GM23338 (cell line): Measurements from ENCODE around the gene TNFRSF12A. TPM values are rescaled to one million over a fixed set of nuclear protein-coding genes. Genes with fewer than 3 reads are reported as not detected.

Experiments
- ATAC-seq: fragments of 200-7000 bp; cut with Tn5 transposase; 3 replicates; pipeline ENCODE4 v1.9.1; 2020
- DNase-seq: peaks from one replicate; pipeline ENCODE4 v3.0.0-alpha.2; 2015; ENCODE audit warnings: low spot score
- H2AFZ ChIP-seq: fragments of 200-600 bp; sonication (generic); 2 replicates; pipeline ENCODE4 v1.8.0; 2016; ENCODE audit warnings: antibody characterized with exemption, mild to moderate bottlenecking, moderate library complexity
- H3F3A ChIP-seq: fragments of 200-600 bp; sonication (generic); replicated peaks from 2 replicates; pipeline ENCODE4 v1.8.0; 2017; ENCODE audit warnings: antibody characterized with exemption, mixed run types, low read depth
- H3K27ac ChIP-seq: fragments of 200-600 bp; sonication (generic); 2 replicates; pipeline ENCODE4 v1.6.1; 2016; ENCODE audit warnings: low read depth
- H3K27me3 ChIP-seq: fragments of 200-600 bp; sonication (generic); 2 replicates; pipeline ENCODE4 v1.8.0; 2016; ENCODE audit warnings: mild to moderate bottlenecking, mixed run types, moderate library complexity; ENCODE audit not compliant: insufficient read depth
- H3K36me3 ChIP-seq: fragments of 200-600 bp; sonication (generic); 2 replicates; pipeline ENCODE4 v1.8.0; 2016; ENCODE audit warnings: mild to moderate bottlenecking; ENCODE audit not compliant: insufficient read depth
- H3K4me1 ChIP-seq: fragments of 200-600 bp; sonication (generic); 2 replicates; pipeline ENCODE4 v1.8.0; 2016; ENCODE audit warnings: mild to moderate bottlenecking, moderate library complexity; ENCODE audit not compliant: insufficient read depth
- H3K4me2 ChIP-seq: fragments of 200-600 bp; sonication (generic); 2 replicates; pipeline ENCODE4 v1.7.1; 2017; ENCODE audit warnings: mixed run types
- H3K4me3 ChIP-seq: fragments of 200-600 bp; sonication (generic); 2 replicates; pipeline ENCODE4 v1.6.1; 2016; ENCODE audit warnings: mixed run types
- H3K79me2 ChIP-seq: fragments of 200-600 bp; sonication (generic); replicated peaks from 2 replicates; pipeline ENCODE4 v1.8.0; 2017; ENCODE audit warnings: mild to moderate bottlenecking; ENCODE audit not compliant: insufficient read depth
- H3K9me2 ChIP-seq: fragments of 200-600 bp; sonication (generic); 2 replicates; pipeline ENCODE4 v1.8.0; 2017; ENCODE audit not compliant: insufficient read depth
- H4K20me1 ChIP-seq: fragments of 200-600 bp; sonication (generic); replicated peaks from 2 replicates; pipeline ENCODE4 v1.8.0; 2017; ENCODE audit warnings: mild to moderate bottlenecking; ENCODE audit not compliant: insufficient read depth
- H3K27ac Mint-ChIP-seq: 2 replicates; pipeline ENCODE4 v1.8.0; 2020; ENCODE audit warnings: inconsistent platforms, mild to moderate bottlenecking, moderate library complexity, mixed read lengths
- H3K27me3 Mint-ChIP-seq: 3 replicates; pipeline ENCODE4 v1.8.0; 2022; ENCODE audit warnings: low read depth, mild to moderate bottlenecking, moderate library complexity, mixed read lengths, inconsistent platforms; ENCODE audit not compliant: insufficient read depth, poor library complexity
- H3K36me3 Mint-ChIP-seq: 3 replicates; pipeline ENCODE4 v1.8.0; 2021; ENCODE audit warnings: low read depth, mild to moderate bottlenecking, inconsistent platforms, moderate library complexity, mixed read lengths
- H3K4me1 Mint-ChIP-seq: 3 replicates; pipeline ENCODE4 v1.8.0; 2020; ENCODE audit warnings: mild to moderate bottlenecking, inconsistent platforms, mixed read lengths
- H3K4me3 Mint-ChIP-seq: 3 replicates; pipeline ENCODE4 v1.8.0; 2021; ENCODE audit warnings: moderate library complexity, mild to moderate bottlenecking, inconsistent platforms, mixed read lengths
- H3K9me3 Mint-ChIP-seq: 3 replicates; pipeline ENCODE4 v1.8.0; 2020; ENCODE audit warnings: moderate library complexity, mild to moderate bottlenecking, inconsistent platforms, mixed read lengths
- CREB1 ChIP-seq: fragments of 250-450 bp; sonication (Bioruptor Pico); IDR thresholded peaks from 2 replicates; pipeline ENCODE4 v1.5.0; 2020; ENCODE audit warnings: low read depth, mild to moderate bottlenecking, moderate library complexity
- EZH2 ChIP-seq: fragments of 200-600 bp; sonication (generic); IDR thresholded peaks from one replicate; pipeline ENCODE4 v1.8.0; 2017; ENCODE audit warnings: antibody characterized with exemption, mild to moderate bottlenecking, low read depth; ENCODE audit not compliant: unreplicated experiment
- EZH2phosphoT487 ChIP-seq: fragments of 200-600 bp; sonication (generic); IDR thresholded peaks from one replicate; pipeline ENCODE4 v1.8.1; 2018; ENCODE audit warnings: antibody characterized with exemption; ENCODE audit not compliant: unreplicated experiment
- JUNB ChIP-seq: IDR thresholded peaks from one replicate; pipeline ENCODE4 v1.6.1; 2016; ENCODE audit warnings: antibody characterized with exemption; ENCODE audit not compliant: unreplicated experiment
- NANOG ChIP-seq: IDR thresholded peaks from 2 replicates; pipeline ENCODE4 v1.6.1; 2016; ENCODE audit warnings: antibody characterized with exemption, borderline replicate concordance
- POLR2AphosphoS5 ChIP-seq: IDR thresholded peaks from 2 replicates; pipeline ENCODE4 v1.6.1; 2016; ENCODE audit warnings: antibody characterized with exemption, low read depth
- STAT1 ChIP-seq: IDR thresholded peaks from one replicate; pipeline ENCODE4 v1.6.1; 2016; ENCODE audit warnings: antibody characterized with exemption; ENCODE audit not compliant: unreplicated experiment
- ZNF114 ChIP-seq: fragments of 250-450 bp; sonication (Bioruptor Pico); IDR thresholded peaks from 2 replicates; pipeline ENCODE4 v1.5.0; 2020; ENCODE audit warnings: mild to moderate bottlenecking, moderate library complexity
- ZNF331 ChIP-seq: fragments of 250-450 bp; sonication (Bioruptor Pico); IDR thresholded peaks from 2 replicates; pipeline ENCODE4 v1.5.0; 2020; ENCODE audit warnings: low read depth, mild to moderate bottlenecking, moderate library complexity
- polyA plus RNA-seq: library from polyadenylated mRNA; unstranded; fragments of >200 nt; fragmentation: Nextera tagmentation; extraction: Ambion mirVana; gene quantifications from 2 replicates; pipeline ENCODE4 v1.2.1, GENCODE V29; 2016
- total RNA-seq: library from RNA; depleted of rRNA; stranded (reverse); fragments of >200 nt; shearing (Covaris generic); gene quantifications from 2 replicates; pipeline ENCODE4 v1.2.3, GENCODE V29; 2014
- TF ChIP-seq, protein P1 (sequence below), 2 experiments: fragments of 200-600 bp in 1 of 2; sonication (generic) in 1 of 2; conservative IDR thresholded peaks; 2 replicates each; pipeline versions ENCODE4 v1.5.1 to v1.6.1; 2016 to 2017; ENCODE audit warnings: antibody characterized with exemption in 2 of 2, low read depth in 2 of 2, mild to moderate bottlenecking in 2 of 2, moderate library complexity in 1 of 2
- TF ChIP-seq, protein P2 (sequence below): IDR thresholded peaks from 2 replicates; pipeline ENCODE4 v1.6.1; 2016; ENCODE audit warnings: antibody characterized with exemption
- TF ChIP-seq, protein P3 (sequence below): fragments of 250-450 bp; sonication (Bioruptor Pico); IDR thresholded peaks from 2 replicates; pipeline ENCODE4 v1.5.0; 2020; ENCODE audit warnings: mild to moderate bottlenecking, moderate library complexity
- TF ChIP-seq, protein P4 (sequence below): IDR thresholded peaks from one replicate; pipeline ENCODE4 v1.6.1; 2018; ENCODE audit warnings: antibody characterized with exemption; ENCODE audit not compliant: unreplicated experiment

The TNFRSF12A gene
- total and polyA plus RNA-seq, 2 experiments from 2014 or later = 78.0 to 152 TPM

DNA sequence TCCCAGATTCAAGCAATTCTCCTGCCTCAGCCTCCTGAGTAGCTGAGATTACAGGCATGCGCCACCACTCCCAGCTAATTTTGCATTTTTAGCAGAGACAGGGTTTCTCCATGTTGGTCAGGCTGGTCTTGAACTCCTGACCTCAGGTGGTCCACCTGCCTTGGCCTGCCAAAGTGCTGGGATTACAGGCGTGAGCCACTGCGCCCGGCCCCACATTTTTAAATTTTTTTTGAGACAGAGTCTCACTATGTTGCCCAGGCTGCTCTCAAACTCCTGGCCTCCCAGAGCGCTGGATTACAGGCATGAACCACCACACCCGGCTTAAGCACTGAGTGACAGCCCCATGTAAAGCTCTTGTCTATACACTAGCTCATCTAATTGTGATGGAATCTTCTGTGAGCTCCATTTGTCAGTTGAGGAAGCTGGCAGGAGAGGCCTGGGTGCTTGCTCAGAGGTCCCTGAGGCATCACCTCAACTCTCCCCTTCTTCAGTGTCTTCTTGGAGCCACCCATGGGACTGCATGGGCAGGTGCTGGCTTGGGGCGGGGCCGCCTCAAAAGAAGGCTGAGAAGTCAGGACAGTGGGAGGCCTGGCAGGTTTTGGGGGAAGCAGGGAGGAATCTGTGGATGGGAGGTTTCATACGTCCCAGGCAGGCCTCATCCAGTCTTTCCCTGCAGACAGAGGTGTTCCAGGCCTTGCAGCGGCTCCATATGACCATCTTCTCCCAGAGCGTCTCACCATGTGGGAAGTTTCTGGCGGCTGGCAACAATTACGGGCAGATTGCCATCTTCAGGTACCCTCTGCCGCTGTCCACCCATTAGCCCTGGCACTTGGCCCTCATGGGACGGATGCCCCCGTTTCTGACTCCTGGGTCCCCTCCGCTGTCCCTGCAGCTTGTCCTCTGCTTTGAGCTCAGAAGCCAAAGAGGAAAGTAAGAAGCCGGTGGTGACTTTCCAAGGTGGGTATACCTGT lies 5.1 kb downstream of the TNFRSF12A start:
- H3K4me3 ChIP-seq = peak overlapping the region; percentile 85; the same call in 1 of the 2 replicates
- Mint-ChIP-seq H3K27ac (no peak overlapping the region), H3K36me3 (peaks cover 55% of the 10 kb centered on the region), H3K27me3 (peaks cover 39% of the 10 kb centered on the region), H3K9me3 (no peaks in the 10 kb centered on the region; the same call in 1 of the 3 replicates), H3K4me3 (peak overlapping the region; percentile 96; the same call in 1 of the 3 replicates), H3K4me1 (peaks cover 34% of the 10 kb centered on the region)
- H3K36me3 ChIP-seq = no peaks in the 10 kb centered on the region
- peaks cover 17% of the 10 kb centered on the region; the same call in 1 of the 2 replicates for H3K79me2 ChIP-seq
- peaks cover 13% of the 10 kb centered on the region for H3K27me3 ChIP-seq
- peaks cover 62% of the 10 kb centered on the region for H3F3A ChIP-seq
- H3K27ac ChIP-seq = no peak overlapping the region
- no peak overlapping the region for H2AFZ ChIP-seq
- DNase-seq (no peak), ATAC-seq (no peak)
- TF ChIP-seq STAT1 (no peak), EZH2phosphoT487 (no peak), POLR2AphosphoS5 (no peak), JUNB (no peak), ZNF331 (CRISPR knock-in tag) (no peak), NANOG (no peak), ZNF114 (CRISPR knock-in tag) (no peak), EZH2 (no peak), CREB1 (CRISPR knock-in tag) (no peak)
- TF ChIP-seq, protein P1, sequence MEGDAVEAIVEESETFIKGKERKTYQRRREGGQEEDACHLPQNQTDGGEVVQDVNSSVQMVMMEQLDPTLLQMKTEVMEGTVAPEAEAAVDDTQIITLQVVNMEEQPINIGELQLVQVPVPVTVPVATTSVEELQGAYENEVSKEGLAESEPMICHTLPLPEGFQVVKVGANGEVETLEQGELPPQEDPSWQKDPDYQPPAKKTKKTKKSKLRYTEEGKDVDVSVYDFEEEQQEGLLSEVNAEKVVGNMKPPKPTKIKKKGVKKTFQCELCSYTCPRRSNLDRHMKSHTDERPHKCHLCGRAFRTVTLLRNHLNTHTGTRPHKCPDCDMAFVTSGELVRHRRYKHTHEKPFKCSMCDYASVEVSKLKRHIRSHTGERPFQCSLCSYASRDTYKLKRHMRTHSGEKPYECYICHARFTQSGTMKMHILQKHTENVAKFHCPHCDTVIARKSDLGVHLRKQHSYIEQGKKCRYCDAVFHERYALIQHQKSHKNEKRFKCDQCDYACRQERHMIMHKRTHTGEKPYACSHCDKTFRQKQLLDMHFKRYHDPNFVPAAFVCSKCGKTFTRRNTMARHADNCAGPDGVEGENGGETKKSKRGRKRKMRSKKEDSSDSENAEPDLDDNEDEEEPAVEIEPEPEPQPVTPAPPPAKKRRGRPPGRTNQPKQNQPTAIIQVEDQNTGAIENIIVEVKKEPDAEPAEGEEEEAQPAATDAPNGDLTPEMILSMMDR (conservative IDR thresholded peaks at IDR 0.05; ENCODE audit: low read depth in 2 of 2) = no peak
- TF ChIP-seq, protein P2, sequence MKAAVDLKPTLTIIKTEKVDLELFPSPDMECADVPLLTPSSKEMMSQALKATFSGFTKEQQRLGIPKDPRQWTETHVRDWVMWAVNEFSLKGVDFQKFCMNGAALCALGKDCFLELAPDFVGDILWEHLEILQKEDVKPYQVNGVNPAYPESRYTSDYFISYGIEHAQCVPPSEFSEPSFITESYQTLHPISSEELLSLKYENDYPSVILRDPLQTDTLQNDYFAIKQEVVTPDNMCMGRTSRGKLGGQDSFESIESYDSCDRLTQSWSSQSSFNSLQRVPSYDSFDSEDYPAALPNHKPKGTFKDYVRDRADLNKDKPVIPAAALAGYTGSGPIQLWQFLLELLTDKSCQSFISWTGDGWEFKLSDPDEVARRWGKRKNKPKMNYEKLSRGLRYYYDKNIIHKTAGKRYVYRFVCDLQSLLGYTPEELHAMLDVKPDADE = no peak
- TF ChIP-seq, protein P3, sequence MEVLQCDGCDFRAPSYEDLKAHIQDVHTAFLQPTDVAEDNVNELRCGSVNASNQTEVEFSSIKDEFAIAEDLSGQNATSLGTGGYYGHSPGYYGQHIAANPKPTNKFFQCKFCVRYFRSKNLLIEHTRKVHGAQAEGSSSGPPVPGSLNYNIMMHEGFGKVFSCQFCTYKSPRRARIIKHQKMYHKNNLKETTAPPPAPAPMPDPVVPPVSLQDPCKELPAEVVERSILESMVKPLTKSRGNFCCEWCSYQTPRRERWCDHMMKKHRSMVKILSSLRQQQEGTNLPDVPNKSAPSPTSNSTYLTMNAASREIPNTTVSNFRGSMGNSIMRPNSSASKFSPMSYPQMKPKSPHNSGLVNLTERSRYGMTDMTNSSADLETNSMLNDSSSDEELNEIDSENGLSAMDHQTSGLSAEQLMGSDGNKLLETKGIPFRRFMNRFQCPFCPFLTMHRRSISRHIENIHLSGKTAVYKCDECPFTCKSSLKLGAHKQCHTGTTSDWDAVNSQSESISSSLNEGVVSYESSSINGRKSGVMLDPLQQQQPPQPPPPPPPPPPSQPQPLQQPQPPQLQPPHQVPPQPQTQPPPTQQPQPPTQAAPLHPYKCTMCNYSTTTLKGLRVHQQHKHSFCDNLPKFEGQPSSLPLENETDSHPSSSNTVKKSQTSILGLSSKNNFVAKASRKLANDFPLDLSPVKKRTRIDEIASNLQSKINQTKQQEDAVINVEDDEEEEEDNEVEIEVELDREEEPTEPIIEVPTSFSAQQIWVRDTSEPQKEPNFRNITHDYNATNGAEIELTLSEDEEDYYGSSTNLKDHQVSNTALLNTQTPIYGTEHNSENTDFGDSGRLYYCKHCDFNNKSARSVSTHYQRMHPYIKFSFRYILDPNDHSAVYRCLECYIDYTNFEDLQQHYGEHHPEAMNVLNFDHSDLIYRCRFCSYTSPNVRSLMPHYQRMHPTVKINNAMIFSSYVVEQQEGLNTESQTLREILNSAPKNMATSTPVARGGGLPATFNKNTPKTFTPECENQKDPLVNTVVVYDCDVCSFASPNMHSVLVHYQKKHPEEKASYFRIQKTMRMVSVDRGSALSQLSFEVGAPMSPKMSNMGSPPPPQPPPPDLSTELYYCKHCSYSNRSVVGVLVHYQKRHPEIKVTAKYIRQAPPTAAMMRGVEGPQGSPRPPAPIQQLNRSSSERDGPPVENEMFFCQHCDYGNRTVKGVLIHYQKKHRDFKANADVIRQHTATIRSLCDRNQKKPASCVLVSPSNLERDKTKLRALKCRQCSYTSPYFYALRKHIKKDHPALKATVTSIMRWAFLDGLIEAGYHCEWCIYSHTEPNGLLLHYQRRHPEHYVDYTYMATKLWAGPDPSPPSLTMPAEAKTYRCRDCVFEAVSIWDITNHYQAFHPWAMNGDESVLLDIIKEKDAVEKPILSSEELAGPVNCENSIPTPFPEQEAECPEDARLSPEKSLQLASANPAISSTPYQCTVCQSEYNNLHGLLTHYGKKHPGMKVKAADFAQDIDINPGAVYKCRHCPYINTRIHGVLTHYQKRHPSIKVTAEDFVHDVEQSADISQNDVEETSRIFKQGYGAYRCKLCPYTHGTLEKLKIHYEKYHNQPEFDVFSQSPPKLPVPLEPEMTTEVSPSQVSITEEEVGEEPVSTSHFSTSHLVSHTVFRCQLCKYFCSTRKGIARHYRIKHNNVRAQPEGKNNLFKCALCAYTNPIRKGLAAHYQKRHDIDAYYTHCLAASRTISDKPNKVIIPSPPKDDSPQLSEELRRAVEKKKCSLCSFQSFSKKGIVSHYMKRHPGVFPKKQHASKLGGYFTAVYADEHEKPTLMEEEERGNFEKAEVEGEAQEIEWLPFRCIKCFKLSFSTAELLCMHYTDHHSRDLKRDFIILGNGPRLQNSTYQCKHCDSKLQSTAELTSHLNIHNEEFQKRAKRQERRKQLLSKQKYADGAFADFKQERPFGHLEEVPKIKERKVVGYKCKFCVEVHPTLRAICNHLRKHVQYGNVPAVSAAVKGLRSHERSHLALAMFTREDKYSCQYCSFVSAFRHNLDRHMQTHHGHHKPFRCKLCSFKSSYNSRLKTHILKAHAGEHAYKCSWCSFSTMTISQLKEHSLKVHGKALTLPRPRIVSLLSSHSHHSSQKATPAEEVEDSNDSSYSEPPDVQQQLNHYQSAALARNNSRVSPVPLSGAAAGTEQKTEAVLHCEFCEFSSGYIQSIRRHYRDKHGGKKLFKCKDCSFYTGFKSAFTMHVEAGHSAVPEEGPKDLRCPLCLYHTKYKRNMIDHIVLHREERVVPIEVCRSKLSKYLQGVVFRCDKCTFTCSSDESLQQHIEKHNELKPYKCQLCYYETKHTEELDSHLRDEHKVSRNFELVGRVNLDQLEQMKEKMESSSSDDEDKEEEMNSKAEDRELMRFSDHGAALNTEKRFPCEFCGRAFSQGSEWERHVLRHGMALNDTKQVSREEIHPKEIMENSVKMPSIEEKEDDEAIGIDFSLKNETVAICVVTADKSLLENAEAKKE (CRISPR knock-in tag) = no peak
- TF ChIP-seq, protein P4, sequence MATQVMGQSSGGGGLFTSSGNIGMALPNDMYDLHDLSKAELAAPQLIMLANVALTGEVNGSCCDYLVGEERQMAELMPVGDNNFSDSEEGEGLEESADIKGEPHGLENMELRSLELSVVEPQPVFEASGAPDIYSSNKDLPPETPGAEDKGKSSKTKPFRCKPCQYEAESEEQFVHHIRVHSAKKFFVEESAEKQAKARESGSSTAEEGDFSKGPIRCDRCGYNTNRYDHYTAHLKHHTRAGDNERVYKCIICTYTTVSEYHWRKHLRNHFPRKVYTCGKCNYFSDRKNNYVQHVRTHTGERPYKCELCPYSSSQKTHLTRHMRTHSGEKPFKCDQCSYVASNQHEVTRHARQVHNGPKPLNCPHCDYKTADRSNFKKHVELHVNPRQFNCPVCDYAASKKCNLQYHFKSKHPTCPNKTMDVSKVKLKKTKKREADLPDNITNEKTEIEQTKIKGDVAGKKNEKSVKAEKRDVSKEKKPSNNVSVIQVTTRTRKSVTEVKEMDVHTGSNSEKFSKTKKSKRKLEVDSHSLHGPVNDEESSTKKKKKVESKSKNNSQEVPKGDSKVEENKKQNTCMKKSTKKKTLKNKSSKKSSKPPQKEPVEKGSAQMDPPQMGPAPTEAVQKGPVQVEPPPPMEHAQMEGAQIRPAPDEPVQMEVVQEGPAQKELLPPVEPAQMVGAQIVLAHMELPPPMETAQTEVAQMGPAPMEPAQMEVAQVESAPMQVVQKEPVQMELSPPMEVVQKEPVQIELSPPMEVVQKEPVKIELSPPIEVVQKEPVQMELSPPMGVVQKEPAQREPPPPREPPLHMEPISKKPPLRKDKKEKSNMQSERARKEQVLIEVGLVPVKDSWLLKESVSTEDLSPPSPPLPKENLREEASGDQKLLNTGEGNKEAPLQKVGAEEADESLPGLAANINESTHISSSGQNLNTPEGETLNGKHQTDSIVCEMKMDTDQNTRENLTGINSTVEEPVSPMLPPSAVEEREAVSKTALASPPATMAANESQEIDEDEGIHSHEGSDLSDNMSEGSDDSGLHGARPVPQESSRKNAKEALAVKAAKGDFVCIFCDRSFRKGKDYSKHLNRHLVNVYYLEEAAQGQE = no peak
- H3K4me2 ChIP-seq = peak overlapping the region; percentile 97; the same call in 1 of the 2 replicates
- peaks cover 20% of the 10 kb centered on the region for H4K20me1 ChIP-seq
- H3K4me1 ChIP-seq = peaks cover 37% of the 10 kb centered on the region
- H3K9me2 ChIP-seq = no peaks in the 10 kb centered on the region
